ENCODE results near the gene ABCG4.
"Not testable (repeated sequence)": the region's sequence is repeated elsewhere in the genome, so short reads cannot be mapped to it uniquely, and the experiment has no call there.

ABCG4 gene

DNA sequence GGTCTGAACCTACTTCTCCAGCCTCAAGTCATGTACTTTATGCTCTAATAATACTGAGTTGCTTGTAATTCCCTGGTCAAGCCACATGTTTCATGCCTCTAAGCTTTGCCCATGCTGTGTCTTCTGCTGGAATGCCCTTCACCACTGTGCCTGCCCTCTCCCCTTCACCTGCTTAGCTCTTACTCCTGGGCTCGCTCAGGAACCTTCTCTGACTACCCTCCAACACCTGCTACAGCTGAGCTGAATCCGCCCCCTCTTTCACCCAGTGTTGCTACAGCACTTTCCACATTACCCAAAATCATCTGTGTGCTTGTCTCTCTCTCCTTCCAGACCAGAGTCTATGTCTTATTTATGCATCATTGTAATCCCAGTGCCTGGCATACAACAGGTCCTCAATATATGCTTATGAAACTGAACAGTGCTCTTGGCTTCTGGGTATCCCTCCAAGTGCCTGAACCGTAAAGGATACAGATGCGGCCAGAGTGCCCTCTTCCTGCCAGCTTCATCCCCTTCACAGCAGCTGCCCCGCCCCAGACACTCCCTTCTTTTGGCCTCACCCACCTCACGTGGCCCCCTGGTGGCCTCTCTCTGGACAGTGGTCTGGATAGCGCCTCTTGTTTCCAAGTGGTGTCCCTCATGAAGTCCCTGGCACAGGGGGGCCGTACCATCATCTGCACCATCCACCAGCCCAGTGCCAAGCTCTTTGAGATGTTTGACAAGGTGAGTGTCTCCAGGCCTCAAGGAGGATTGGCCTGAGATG is 7.1 kb downstream of the ABCG4 start:
- DNase-seq = no peak

- no peak for DNase-seq
These were observed 7.6 kb downstream of the ABCG4 start for GRCh38 chr11:119156496-119156895.

- no peak for DNase-seq
These were observed 8.2 kb downstream of the ABCG4 start for GRCh38 chr11:119157063-119157462.

- no peak for DNase-seq
These were observed 9.6 kb downstream of the ABCG4 start for GRCh38 chr11:119158467-119158866.

DNA sequence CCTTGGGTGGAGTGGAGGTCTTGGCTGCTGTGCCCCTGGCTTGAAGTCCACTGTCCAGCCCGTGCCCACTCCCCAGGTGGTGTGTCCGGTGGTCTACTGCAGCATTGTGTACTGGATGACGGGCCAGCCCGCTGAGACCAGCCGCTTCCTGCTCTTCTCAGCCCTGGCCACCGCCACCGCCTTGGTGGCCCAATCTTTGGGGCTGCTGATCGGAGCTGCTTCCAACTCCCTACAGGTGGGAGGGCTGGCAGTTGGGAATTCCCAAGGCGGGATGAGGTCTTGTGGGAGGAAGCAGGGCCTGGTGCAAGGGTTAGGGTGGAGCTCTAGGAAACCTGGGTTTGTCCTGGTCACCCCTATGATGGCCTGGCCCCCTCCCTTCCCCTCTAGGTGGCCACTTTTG is 11.3 kb downstream of the ABCG4 start:
- DNase-seq = no peak

DNA sequence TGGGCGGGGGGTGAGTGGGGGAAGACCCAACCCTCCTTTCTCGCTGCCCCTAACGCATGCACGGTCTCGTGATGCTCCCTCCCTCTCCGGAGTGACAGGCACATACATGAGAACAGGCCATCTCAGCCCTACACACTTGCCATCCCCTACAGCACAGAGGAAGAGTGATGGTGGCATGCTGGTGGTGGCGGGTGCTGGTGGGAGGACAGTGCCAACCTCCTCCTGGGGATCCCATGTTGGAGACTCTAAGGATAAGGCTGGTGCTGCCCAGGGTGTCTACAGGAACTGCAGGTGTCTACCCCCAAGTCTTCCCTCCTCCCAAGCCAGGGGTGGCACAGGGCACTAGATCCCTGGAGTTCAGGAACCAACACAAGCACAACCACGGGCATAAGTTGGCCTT is 13.0 kb downstream of the ABCG4 start:
- no peak for DNase-seq

DNA sequence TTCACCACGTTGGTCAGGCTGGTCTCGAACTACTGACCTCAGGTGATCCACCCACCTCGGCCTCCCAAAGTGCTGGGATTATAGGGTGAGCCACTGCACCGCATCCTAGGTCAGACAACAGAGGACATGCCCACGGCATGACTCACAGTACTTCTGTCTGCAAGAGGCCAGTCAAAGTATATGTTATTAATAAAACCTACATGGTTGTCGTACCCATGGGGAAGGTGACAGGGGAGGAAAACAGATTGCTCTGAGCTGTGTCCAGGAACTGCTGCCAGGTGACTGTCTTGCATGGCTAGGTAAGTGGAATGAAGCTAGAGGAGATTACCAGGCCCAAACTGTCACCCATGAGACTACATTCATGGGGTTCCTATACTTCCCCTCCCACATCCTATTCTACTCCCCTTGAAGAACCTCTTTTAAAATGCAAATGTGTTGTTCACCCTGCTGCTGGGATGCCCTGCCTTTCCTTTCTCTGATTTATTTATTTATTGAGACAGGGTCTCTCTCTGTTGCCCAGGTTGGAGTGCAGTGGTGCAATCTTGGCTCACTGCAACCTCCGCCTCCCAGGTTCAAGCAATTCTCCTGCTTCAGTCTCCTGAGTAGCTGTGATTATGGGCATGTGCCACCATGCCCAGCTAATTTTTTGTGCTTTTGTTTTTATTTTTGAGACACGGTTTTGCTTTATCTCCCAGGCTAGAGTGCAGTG is 17.7 kb downstream of the ABCG4 start:
- DNase-seq = peak in 1 of 2 experiments; percentile 3

DNA sequence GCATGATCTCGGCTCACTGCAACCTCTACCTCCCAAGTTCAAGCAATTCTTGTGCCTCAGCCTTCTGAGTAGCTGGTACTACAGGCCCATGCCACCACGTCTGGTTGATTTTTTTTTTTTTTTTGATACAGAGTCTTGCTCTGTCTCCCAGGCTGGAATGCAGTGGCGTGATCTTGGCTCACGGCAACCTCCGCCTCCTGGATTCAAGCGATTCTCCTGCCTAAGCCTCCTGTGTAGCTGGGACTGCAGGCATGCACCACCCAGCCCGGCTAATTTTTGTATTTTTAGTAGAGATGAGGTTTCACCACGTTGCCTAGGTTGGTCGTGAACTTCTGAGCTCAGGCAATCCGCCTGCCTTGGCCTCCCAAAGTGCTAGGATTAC is 18.2 kb downstream of the ABCG4 start:
- DNase-seq = not testable (repeated sequence)

- DNase-seq = no peak
These were observed 19.1 kb downstream of the ABCG4 start for GRCh38 chr11:119167933-119168332.

DNA sequence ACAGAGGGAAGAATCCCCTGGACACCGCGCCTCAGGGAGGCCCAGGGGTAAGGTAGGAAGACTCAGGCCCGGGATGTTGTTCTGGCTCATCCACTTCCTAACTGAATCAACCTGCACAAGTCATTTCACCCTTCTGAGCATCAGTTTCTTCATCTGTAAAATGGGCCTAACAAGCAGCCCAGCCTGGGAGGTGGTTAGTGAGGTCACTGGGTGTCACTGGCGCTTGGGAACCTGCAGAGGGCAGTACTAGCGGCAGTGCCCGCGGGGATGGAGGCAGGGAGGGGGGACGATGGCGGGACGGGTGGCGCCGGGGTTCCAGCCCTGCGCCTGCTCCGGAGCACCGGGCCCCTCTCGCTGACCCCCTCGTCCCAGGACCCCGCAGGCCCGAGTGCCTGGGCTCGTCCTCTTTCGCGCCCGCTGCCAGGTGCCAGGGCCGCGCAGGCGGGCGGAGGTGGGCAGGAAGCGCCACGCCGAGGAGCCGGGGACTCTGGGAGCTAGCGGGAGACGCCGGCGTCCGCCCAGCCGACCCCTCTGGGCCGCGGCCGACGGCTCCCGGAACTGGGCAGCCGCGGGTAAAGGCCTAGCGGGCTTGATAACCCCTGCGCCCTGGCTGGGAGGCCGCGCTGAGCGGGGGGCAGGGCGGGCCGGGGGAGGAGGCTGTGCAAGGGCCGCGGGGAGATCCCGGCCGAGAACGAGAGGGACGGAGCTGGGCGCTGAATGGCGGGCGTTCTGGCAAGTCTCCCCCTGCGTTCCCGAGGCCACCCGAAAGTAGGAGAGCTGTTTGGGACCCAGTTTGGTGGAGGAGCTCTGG is 19.8 kb downstream of the ABCG4 start, which contains the start of gene NLRX1:
Gene NLRX1 (plus strand): TSS at position 255 of the 811 bp plus-strand sequence. CDS start 2,679 bp downstream, outside the sequence.
- DNase-seq = peak in 1 of 2 experiments; percentile 43

GRCh38 chr11:119169282-119169719 is 20.4 kb downstream of the ABCG4 start:
- no peak for DNase-seq

GRCh38 chr11:119172513-119172912 is 23.7 kb downstream of the ABCG4 start:
- DNase-seq = no peak

DNA sequence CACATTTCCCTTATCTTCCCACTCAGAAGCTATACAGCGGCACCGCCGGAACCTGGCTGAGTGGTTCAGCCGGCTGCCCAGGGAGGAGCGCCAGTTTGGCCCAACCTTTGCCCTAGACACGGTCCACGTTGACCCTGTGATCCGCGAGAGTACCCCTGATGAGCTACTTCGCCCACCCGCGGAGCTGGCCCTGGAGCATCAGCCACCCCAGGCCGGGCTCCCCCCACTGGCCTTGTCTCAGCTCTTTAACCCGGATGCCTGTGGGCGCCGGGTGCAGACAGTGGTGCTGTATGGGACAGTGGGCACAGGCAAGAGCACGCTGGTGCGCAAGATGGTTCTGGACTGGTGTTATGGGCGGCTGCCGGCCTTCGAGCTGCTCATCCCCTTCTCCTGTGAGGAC is 24.6 kb downstream of the ABCG4 start:
- DNase-seq = no peak

DNA sequence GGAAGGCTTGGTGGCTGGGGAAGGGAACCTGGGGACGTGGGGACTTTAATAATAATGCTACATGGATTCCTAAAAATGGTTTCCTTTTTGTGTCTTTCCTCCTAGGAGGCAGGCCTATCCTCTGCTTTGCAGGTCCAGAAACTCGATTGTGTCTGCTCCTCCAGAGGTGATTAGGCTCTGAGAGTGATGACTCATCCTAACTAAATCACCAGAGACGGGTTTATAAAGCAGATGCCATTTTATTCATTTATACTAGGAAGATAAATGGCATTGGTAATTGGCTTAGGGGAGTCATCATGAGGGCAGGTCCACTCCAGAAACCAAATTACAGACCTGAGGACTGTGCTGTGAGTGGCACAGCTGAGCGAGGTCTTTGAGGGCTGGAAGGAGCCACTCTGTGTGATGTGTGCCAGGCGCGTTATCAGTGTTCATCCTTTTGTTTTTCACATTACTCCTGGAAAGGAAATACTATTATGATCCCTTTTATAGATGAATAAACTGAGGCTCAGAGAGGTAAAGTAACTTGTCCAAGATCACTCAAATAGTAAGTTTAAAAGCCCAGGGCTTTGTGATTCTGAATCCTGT is 26.7 kb downstream of the ABCG4 start:
- no peak for DNase-seq

DNA sequence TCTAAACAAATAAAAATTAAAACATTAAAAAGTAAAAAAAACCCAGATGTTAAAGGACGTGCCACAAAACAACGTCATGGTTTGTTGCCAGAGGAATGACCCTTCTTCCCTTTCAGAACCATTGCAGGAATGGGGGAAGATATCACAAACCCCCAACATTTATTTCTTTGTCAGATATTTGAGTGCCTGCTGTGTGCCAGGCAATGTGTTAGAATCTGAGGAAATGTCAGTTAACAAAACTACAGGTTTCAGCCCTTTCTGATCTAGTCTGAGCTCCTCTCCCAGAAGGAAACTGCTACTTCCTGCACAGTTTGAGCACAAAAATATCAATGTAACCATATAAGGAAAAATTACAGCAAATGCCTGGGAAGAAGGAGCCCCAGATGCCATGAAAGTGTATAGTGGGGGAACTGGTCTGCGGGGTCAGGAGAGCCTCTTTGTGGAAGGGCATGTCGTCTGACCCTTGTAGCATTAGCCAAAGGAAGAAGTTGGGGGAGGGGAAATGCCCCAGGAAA is 29.4 kb downstream of the ABCG4 start:
- DNase-seq = no peak

- DNase-seq = no peak
These were observed 30.5 kb downstream of the ABCG4 start for GRCh38 chr11:119179342-119179741.

GRCh38 chr11:119179983-119180382 is 31.1 kb downstream of the ABCG4 start:
- DNase-seq = no peak

- no peak for DNase-seq
These were observed 32.2 kb downstream of the ABCG4 start for GRCh38 chr11:119180729-119181676.

- DNase-seq = no peak
These were observed 33.0 kb downstream of the ABCG4 start for GRCh38 chr11:119181677-119182412.

DNA sequence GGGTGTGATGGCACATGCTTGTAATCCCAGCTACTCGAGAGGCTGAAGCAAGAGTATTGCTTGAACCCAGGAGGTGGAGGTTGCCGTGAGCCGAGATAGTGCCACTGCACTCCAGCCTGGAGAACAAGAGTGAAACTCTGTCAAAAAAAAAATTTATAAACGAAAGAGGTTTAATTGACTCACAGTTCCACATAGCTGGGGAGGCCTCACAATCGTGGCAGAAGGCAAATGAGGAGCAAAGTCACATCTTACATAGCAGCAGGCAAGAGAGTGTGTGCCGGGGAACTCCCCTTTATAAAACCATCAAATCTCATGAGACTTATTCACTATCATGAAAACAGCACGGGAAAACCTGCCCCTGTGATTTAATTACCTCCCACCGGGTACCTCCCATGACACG is 35.5 kb downstream of the ABCG4 start:
- not testable (repeated sequence) for DNase-seq
